ENCODE measurements around the gene ITGB3. TPM values are rescaled to one million over a fixed set of nuclear protein-coding genes. Genes with fewer than 3 reads are reported as not detected.

The ITGB3 gene
- total and polyA plus RNA-seq, 10 donors: 0.30 to 56.0 (median 31.1) TPM

DNA sequence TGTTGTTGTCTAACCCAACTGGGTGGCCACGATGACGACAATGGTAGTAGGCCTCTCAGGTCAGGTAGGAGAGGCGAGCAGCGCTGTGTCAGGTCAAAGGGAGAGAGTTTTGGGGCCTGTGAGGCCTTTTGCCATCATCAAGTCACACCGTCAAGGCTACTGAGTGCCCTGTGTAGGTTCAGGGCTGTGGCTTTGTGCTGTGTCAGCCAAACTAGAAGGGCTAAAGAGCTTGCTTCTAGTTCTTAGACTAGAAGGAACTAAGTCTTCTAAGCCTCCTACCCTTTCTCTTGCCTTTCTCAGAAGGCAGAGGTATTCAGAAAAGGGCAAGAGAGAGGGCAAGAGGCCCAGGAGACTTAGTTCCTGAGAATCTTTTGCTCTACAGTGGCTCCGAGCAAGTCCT lies 45.1 kb downstream of the ITGB3 start:
- Histone ChIP-seq H3K4me1 (peaks cover 0 to 12% (median 9%) of the 10 kb centered on the region in 6 donors), H3K27me3 (replicated peaks in 1 of 7) (no peaks in the 10 kb centered on the region), H3K36me3 (peaks cover 0 to 11% (median 0%) of the 10 kb centered on the region in 6 donors), H3K27ac (no peak overlapping the region), H3K9me3 (peaks cover 0 to 16% (median 5%) of the 10 kb centered on the region in 8 donors), H3K4me3 (no peak overlapping the region)
- intact Hi-C loops (cut with DNase I; ENCODE audit: low total_unique reads): no loop called here
- WGBS, 5 donors: 94 to 98% (median 97%) methylated on average over 6 of the region's 6 CpGs
- TF ChIP-seq POLR2AphosphoS5 (IDR thresholded peaks at IDR 0.05): no peak
- TF ChIP-seq, protein P1, sequence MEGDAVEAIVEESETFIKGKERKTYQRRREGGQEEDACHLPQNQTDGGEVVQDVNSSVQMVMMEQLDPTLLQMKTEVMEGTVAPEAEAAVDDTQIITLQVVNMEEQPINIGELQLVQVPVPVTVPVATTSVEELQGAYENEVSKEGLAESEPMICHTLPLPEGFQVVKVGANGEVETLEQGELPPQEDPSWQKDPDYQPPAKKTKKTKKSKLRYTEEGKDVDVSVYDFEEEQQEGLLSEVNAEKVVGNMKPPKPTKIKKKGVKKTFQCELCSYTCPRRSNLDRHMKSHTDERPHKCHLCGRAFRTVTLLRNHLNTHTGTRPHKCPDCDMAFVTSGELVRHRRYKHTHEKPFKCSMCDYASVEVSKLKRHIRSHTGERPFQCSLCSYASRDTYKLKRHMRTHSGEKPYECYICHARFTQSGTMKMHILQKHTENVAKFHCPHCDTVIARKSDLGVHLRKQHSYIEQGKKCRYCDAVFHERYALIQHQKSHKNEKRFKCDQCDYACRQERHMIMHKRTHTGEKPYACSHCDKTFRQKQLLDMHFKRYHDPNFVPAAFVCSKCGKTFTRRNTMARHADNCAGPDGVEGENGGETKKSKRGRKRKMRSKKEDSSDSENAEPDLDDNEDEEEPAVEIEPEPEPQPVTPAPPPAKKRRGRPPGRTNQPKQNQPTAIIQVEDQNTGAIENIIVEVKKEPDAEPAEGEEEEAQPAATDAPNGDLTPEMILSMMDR (IDR thresholded peaks at IDR 0.05 in 8 of 11, conservative IDR thresholded peaks at IDR 0.05 in 3 of 11): no peak
- TF ChIP-seq POLR2A (IDR thresholded peaks at IDR 0.05): no peak
- DNase-seq: no peak

DNA sequence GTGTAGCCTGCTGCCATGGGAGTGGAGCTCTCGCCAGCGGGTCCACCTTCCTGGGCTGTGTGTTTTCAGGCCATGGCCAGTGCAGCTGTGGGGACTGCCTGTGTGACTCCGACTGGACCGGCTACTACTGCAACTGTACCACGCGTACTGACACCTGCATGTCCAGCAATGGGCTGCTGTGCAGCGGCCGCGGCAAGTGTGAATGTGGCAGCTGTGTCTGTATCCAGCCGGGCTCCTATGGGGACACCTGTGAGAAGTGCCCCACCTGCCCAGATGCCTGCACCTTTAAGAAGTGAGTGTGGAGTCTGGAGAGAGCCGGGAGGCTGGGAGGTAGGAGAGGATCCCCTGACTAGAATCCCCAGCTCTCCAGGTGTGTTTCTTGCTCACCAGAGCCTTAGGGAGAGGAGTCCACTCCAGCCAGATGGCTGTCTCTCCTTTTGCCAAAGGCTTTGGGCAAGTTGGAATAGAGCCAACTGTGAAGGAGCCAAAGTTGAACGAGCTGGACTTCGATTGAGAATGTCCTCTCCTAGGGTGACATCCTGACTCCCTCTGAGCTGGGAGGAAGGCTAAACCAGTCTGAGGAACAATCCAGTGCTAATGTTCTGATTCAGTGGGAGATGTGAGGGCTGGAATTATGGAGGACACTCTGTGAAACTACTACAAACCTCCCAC lies 45.7 kb downstream of the ITGB3 start:
- Histone ChIP-seq H3K4me1 (peaks cover 0 to 5% (median 3%) of the 10 kb centered on the region in 6 donors), H3K27ac (no peak overlapping the region), H3K9me3 (peaks cover 0 to 16% (median 5%) of the 10 kb centered on the region in 8 donors), H3K27me3 (replicated peaks in 1 of 7) (no peaks in the 10 kb centered on the region), H3K4me3 (no peak overlapping the region), H3K36me3 (peaks cover 0 to 11% (median 0%) of the 10 kb centered on the region in 6 donors)
- intact Hi-C loops (cut with DNase I; ENCODE audit: low total_unique reads): no loop called here
- WGBS, 5 donors: 74 to 93% (median 91%) methylated on average over 10 to 13 of the region's 13 CpGs
- DNase-seq: no peak
- TF ChIP-seq, protein P1 (IDR thresholded peaks at IDR 0.05 in 8 of 11, conservative IDR thresholded peaks at IDR 0.05 in 3 of 11): no peak

DNA sequence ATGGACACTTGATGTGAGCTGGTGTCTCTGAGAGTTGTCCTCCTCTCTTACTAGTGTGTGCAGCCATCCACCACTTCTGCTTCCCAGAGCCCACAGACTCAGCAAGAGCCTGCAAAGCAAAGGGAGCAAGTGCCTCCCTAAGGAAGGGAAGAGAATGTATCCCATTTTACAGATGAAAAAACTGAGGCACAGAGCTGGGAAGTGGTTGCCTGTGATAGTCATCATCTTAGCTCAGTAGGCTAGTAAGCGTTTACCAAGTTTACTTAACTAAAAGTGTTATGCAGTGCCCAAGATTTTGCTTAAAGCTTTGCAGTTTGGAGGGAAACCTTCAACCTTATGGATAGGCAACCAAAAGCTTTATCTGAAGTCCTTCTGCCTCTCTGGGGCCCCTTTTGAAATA lies 47.1 kb downstream of the ITGB3 start:
- Histone ChIP-seq H3K36me3 (peaks cover 0 to 11% (median 0%) of the 10 kb centered on the region in 6 donors), H3K4me3 (no peak overlapping the region), H3K27ac (no peak overlapping the region), H3K4me1 (peaks cover 0 to 10% (median 4%) of the 10 kb centered on the region in 6 donors), H3K9me3 (peaks cover 0 to 16% (median 5%) of the 10 kb centered on the region in 8 donors), H3K27me3 (replicated peaks in 1 of 7) (no peaks in the 10 kb centered on the region)
- DNase-seq: no peak
- 89 to 97% (median 92%) methylated on average over 1 of the region's 1 CpG for WGBS, 5 donors
- intact Hi-C loops (cut with DNase I; ENCODE audit: low total_unique reads): no loop called here
- TF ChIP-seq POLR2AphosphoS5 (IDR thresholded peaks at IDR 0.05) (no peak), POLR2A (IDR thresholded peaks at IDR 0.05) (no peak)
- TF ChIP-seq, protein P1 (IDR thresholded peaks at IDR 0.05 in 8 of 11, conservative IDR thresholded peaks at IDR 0.05 in 3 of 11): no peak

DNA sequence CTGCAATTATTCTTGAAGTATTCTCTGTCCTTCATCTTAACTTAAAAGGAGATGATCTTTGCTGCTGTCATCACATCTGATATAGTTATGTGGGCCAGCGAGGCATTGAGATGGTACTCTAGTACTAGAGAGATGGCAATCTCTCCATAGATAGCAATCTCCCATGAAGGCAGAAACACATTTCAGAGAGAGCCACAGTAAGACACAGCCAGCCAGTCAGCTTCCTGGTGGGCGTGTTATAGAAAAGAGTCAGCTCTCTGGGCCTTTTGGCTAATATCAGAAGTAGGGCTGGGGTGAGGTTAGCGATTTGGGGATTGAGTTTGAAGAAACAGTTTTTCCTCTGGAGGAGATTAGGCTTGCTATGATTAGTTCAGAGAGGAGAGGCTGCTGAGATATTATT lies 47.5 kb downstream of the ITGB3 start:
- DNase-seq: no peak
- Histone ChIP-seq H3K4me3 (no peak overlapping the region), H3K4me1 (peaks cover 0 to 14% (median 5%) of the 10 kb centered on the region in 6 donors), H3K27ac (no peak overlapping the region), H3K9me3 (peaks cover 0 to 16% (median 5%) of the 10 kb centered on the region in 8 donors), H3K36me3 (peaks cover 0 to 11% (median 0%) of the 10 kb centered on the region in 6 donors), H3K27me3 (replicated peaks in 1 of 7) (no peaks in the 10 kb centered on the region)
- intact Hi-C loops (cut with DNase I; ENCODE audit: low total_unique reads): no loop called here
- TF ChIP-seq POLR2AphosphoS5 (IDR thresholded peaks at IDR 0.05) (no peak), POLR2A (IDR thresholded peaks at IDR 0.05) (no peak)
- WGBS, 5 donors: 68 to 92% (median 81%) methylated on average over 3 of the region's 3 CpGs

Data from spleen (tissue), 11 donors.